Adrenal gland (tissue), 12 donors: ENCODE measurements around the gene MAPK10. TPM values are rescaled to one million over a fixed set of nuclear protein-coding genes. Genes with fewer than 3 reads are reported as not detected.
"Not testable (repeated sequence)": the region's sequence is repeated elsewhere in the genome, so short reads cannot be mapped to it uniquely, and the experiment has no call there.

Source experiments
- DNase-seq, 7 donors: peaks; one replicate each; pipeline ENCODE4 v3.0.0-alpha.2; 2019 to 2020
- H3K27ac ChIP-seq, 5 donors: fragments of 200-600 bp; sonication (generic) in 4 of 5; 1 replicate in 3 of 5; 2 replicates in 2 of 5; pipeline versions ENCODE4 v1.5.1 to v1.8.0; 2016 to 2020; ENCODE audit warnings: mild to moderate bottlenecking in 1 of 5
- H3K27me3 ChIP-seq: fragments of 200-600 bp; 2 replicates; pipeline ENCODE4 v1.8.0; 2021
- H3K36me3 ChIP-seq, 2 donors: fragments of 200-600 bp; replicated peaks in 1 of 2; 1 replicate in 1 of 2; 2 replicates in 1 of 2; pipeline versions ENCODE4 v1.5.1 to v1.8.0; 2018 to 2022
- H3K4me1 ChIP-seq, 2 donors: fragments of 200-600 bp; replicated peaks in 1 of 2; 1 replicate in 1 of 2; 2 replicates in 1 of 2; pipeline versions ENCODE4 v1.5.1 to v1.8.0; 2018 to 2021
- H3K4me3 ChIP-seq, 4 donors: fragments of 200-600 bp; sonication (generic) in 3 of 4; one replicate each; pipeline ENCODE4 v1.5.1; 2016 to 2018
- H3K9me3 ChIP-seq, 3 donors: fragments of 200-600 bp; sonication (generic) in 1 of 3; replicated peaks in 1 of 3; 1 replicate in 2 of 3; 2 replicates in 1 of 3; pipeline versions ENCODE4 v1.5.1 to v1.8.0; 2016 to 2021
- CTCF ChIP-seq, 6 experiments: fragments of 450-650 bp in 4 of 6; fragments of 200-600 bp in 2 of 6; sonication (generic) in 1 of 6; IDR thresholded peaks; 1 replicate in 5 of 6; 2 replicates in 1 of 6; pipeline versions ENCODE4 v1.5.1 to v1.8.0; 2016 to 2021; ENCODE audit warnings: antibody characterized with exemption in 6 of 6, mild to moderate bottlenecking in 2 of 6, moderate library complexity in 1 of 6
- POLR2A ChIP-seq, 2 donors: fragments of 450-650 bp; IDR thresholded peaks; one replicate each; pipeline ENCODE4 v1.6.1; 2017; ENCODE audit warnings: antibody characterized with exemption in 2 of 2, mild to moderate bottlenecking in 2 of 2, moderate library complexity in 1 of 2
- WGBS, 4 donors: extraction: QIAGEN DNeasy Blood & Tissue Kit in 2 of 4; methylation state at CpG; one replicate each; pipeline versions ENCODE4 v1.1.5 to v1.1.7; 2013 to 2017; 5-methylcytosine and 5-hydroxymethylcytosine counted together
- intact Hi-C, 2 donors: fragments of 100-400 bp; cut with DNase I; formaldehyde crosslinking; loops; one replicate each; pipeline versions ENCODE4 v1.14.1 to v1.15.0; 2022 to 2023
- polyA plus RNA-seq, 3 donors: library from polyadenylated mRNA; stranded (reverse); fragments of 200-250 nt in 2 of 3; fragments of 350-450 nt in 1 of 3; fragmentation: Illumina TruSeq in 1 of 3; extraction: RNeasy Lipid Tissue Mini Kit (QIAGEN cat#74804) in 1 of 3; gene quantifications; one replicate each; pipeline ENCODE4 v1.2.3, GENCODE V29; 2013 to 2014
- total RNA-seq, 9 donors: library from RNA; depleted of rRNA in 4 of 9; stranded (reverse); fragments of >200 nt in 4 of 9; fragments of 120-200 nt in 1 of 9; fragmentation: NEBNext Ultra II Directional in 1 of 9; extraction: Animal tissue kit (Norgen Biotek cat#: 25700) in 1 of 9; gene quantifications; one replicate each; pipeline versions ENCODE4 v1.1.0 to v1.2.4, GENCODE V29; 2013 to 2023
- donor health status: healthy with polysubstance abuse.
- donor health status: Bipolar disorder and iron deficiency.
- donor health status: DM: yes; HTN: yes; CAD: no.
- donor health status: DM: no; HTN: no; CAD: no.
- donor health status: DM: no; HTN: no; CAD: no.
- donor health status: DM: yes; HTN: yes; CAD: no.

MAPK10 gene
- total and polyA plus RNA-seq, 12 donors: 11.6 to 160 (median 42.1) TPM

GRCh38 chr4:85966373-85966772 is 393.5 kb downstream of the MAPK10 start:
- TF ChIP-seq CTCF (IDR thresholded peaks at IDR 0.05) (no peak), POLR2A (IDR thresholded peaks at IDR 0.05) (no peak)
- Histone ChIP-seq H3K36me3 (no peaks in the 10 kb centered on the region), H3K27me3 (no peaks in the 10 kb centered on the region), H3K27ac (no peak overlapping the region), H3K9me3 (no peaks in the 10 kb centered on the region), H3K4me1 (no peaks in the 10 kb centered on the region), H3K4me3 (no peak overlapping the region)
- intact Hi-C loops: no loop called here
- DNase-seq: no peak
- WGBS, 4 donors: 16 to 49% (median 43%) methylated on average over 2 of the region's 2 CpGs

- intact Hi-C loops: no loop called here
- Histone ChIP-seq H3K4me1 (no peaks in the 10 kb centered on the region), H3K4me3 (no peak overlapping the region), H3K27ac (no peak overlapping the region), H3K36me3 (no peaks in the 10 kb centered on the region), H3K9me3 (no peaks in the 10 kb centered on the region), H3K27me3 (no peaks in the 10 kb centered on the region)
- no peak for DNase-seq
- TF ChIP-seq POLR2A (IDR thresholded peaks at IDR 0.05): no peak
- no peak for TF ChIP-seq CTCF (IDR thresholded peaks at IDR 0.05)
- WGBS, 4 donors: 57 to 85% (median 68%) methylated on average over 1 of the region's 1 CpG
These were observed 394.3 kb downstream of the MAPK10 start for GRCh38 chr4:85965529-85965928.

GRCh38 chr4:85965017-85965416 is 394.8 kb downstream of the MAPK10 start:
- H3K4me1 ChIP-seq, H3K9me3 ChIP-seq, intact Hi-C loops, H3K4me3 ChIP-seq, DNase-seq, H3K27me3 ChIP-seq, H3K27ac ChIP-seq, H3K36me3 ChIP-seq: not testable (repeated sequence)
- 90 to 96% (median 93%) methylated on average over 4 of the region's 4 CpGs for WGBS, 4 donors

GRCh38 chr4:85964298-85964697 is 395.6 kb downstream of the MAPK10 start:
- Histone ChIP-seq H3K27me3 (no peaks in the 10 kb centered on the region), H3K27ac (no peak overlapping the region), H3K36me3 (no peaks in the 10 kb centered on the region), H3K4me3 (no peak overlapping the region), H3K4me1 (no peaks in the 10 kb centered on the region), H3K9me3 (no peaks in the 10 kb centered on the region)
- no peak for DNase-seq
- TF ChIP-seq POLR2A (IDR thresholded peaks at IDR 0.05) (no peak), CTCF (IDR thresholded peaks at IDR 0.05) (no peak)
- intact Hi-C loops: no loop called here

- intact Hi-C loops: no loop called here
- Histone ChIP-seq H3K9me3 (no peaks in the 10 kb centered on the region), H3K4me1 (no peaks in the 10 kb centered on the region), H3K36me3 (no peaks in the 10 kb centered on the region), H3K27me3 (no peaks in the 10 kb centered on the region), H3K27ac (no peak overlapping the region), H3K4me3 (no peak overlapping the region)
- WGBS, 4 donors: 85 to 97% (median 94%) methylated on average over 1 of the region's 1 CpG
- no peak for DNase-seq
- TF ChIP-seq CTCF (IDR thresholded peaks at IDR 0.05) (no peak), POLR2A (IDR thresholded peaks at IDR 0.05) (no peak)
These were observed 396.6 kb downstream of the MAPK10 start for GRCh38 chr4:85963231-85963630.
